Heart left ventricle (tissue), 16 donors: ENCODE measurements around the gene CES4A. TPM values are rescaled to one million over a fixed set of nuclear protein-coding genes. Genes with fewer than 3 reads are reported as not detected.

Experiments used
- ATAC-seq, 4 donors: fragments of 200-7000 bp; cut with Tn5 transposase; one replicate each; pipeline ENCODE4 v1.9.1; 2020 to 2022; ENCODE audit warnings: moderate library complexity in 4 of 4, mild to moderate bottlenecking in 3 of 4, moderate number of reproducible peaks in 1 of 4
- DNase-seq, 5 donors: peaks; one replicate each; pipeline ENCODE4 v3.0.0-alpha.2; 2020
- H3K27ac ChIP-seq, 12 donors: fragments of 200-600 bp; sonication (generic) in 4 of 12; one replicate each; pipeline versions ENCODE4 v1.5.0 to v1.8.0; 2016 to 2022; ENCODE audit warnings: mild to moderate bottlenecking in 2 of 12
- H3K27me3 ChIP-seq, 9 donors: fragments of 200-600 bp; sonication (generic) in 2 of 9; one replicate each; pipeline versions ENCODE4 v1.5.1 to v1.8.0; 2016 to 2022; ENCODE audit warnings: mild to moderate bottlenecking in 3 of 9
- H3K36me3 ChIP-seq, 9 donors: fragments of 200-600 bp; sonication (generic) in 2 of 9; one replicate each; pipeline versions ENCODE4 v1.5.0 to v1.8.0; 2018 to 2022; ENCODE audit warnings: mild to moderate bottlenecking in 2 of 9
- H3K4me1 ChIP-seq, 12 donors: fragments of 200-600 bp; sonication (generic) in 4 of 12; one replicate each; pipeline versions ENCODE4 v1.5.0 to v1.8.0; 2016 to 2022; ENCODE audit warnings: mild to moderate bottlenecking in 3 of 12
- H3K4me3 ChIP-seq, 12 donors: fragments of 200-600 bp; sonication (generic) in 4 of 12; one replicate each; pipeline versions ENCODE4 v1.5.0 to v1.8.0; 2017 to 2022; ENCODE audit warnings: mild to moderate bottlenecking in 9 of 12, moderate library complexity in 4 of 12
- H3K9me3 ChIP-seq, 12 donors: fragments of 200-600 bp; sonication (generic) in 4 of 12; one replicate each; pipeline versions ENCODE4 v1.5.0 to v1.8.0; 2016 to 2022; ENCODE audit warnings: mild to moderate bottlenecking in 1 of 12
- POLR2A ChIP-seq, 2 donors: fragments of 450-650 bp; IDR thresholded peaks; one replicate each; pipeline ENCODE4 v1.6.1; 2017; ENCODE audit warnings: antibody characterized with exemption in 2 of 2, mild to moderate bottlenecking in 2 of 2, moderate library complexity in 2 of 2
- WGBS, 4 donors: extraction: QIAGEN DNeasy Blood & Tissue Kit in 2 of 4; methylation state at CpG; one replicate each; pipeline versions ENCODE4 v1.1.5 to v1.1.7; 2013 to 2018; 5-methylcytosine and 5-hydroxymethylcytosine counted together
- intact Hi-C, 10 donors: fragments of 100-400 bp; cut with DNase I; formaldehyde crosslinking; loops; one replicate each; pipeline versions ENCODE4 v1.11.1 to v1.14.2; 2022
- polyA plus RNA-seq, 2 donors: library from polyadenylated mRNA; stranded (reverse); fragments of 200-250 nt; gene quantifications; one replicate each; pipeline ENCODE4 v1.2.3, GENCODE V29; 2013
- total RNA-seq, 9 donors: library from RNA; depleted of rRNA in 2 of 9; stranded (reverse); fragments of >200 nt in 2 of 9; fragmentation: NEBNext Ultra II Directional in 3 of 9; extraction: Animal tissue kit (Norgen Biotek cat#: 25700) in 3 of 9; gene quantifications; one replicate each; pipeline versions ENCODE4 v1.1.0 to v1.2.4, GENCODE V29; 2016 to 2023
- TF ChIP-seq, protein P1 (sequence below), 12 donors: fragments of 200-600 bp; sonication (generic) in 4 of 12; IDR thresholded peaks; one replicate each; pipeline versions ENCODE4 v1.5.0 to v1.8.0; 2018 to 2022; ENCODE audit warnings: antibody characterized with exemption in 12 of 12, mild to moderate bottlenecking in 5 of 12
- donor health status: ischemic (EF 13 %, LVEDD 7.1; RV severe dilation, severe dysfunction).
- donor health status: healthy with polysubstance abuse.
- donor health status: DM: no; HTN: yes; CAD: no.
- donor health status: DM: no; HTN: no; CAD: no.
- donor health status: ischemic (EF 25% LVEDD 6.9; RV normal size, moderate dysfunction).
- donor health status: ischemic (EF 25% LVEDD 5.7; RV mildly dilated, moderate dysfunction).
- donor health status: healthy.
- donor health status: DM: yes; HTN: yes; CAD: no.
- donor health status: ischemic (EF 35%, LVEDD 5.7; RV mildly dilated, moderate dysfunction).
- donor health status: nonischemic (EF 11% LVEDD 7.7; RV severe dilation, severe dysfunction).
- donor health status: DM: yes; HTN: yes; CAD: no.
- donor health status: PGD.
- donor health status: ischemic (EF 29% LVEDD 5.4; RV normal size, mild dysfunction).
- donor health status: nonischemic (EF 23%, LVEDD 6.1; RV moderate dilation, normal function).

Gene CES4A
- total and polyA plus RNA-seq, 11 donors = 3.5 to 26.8 (median 8.1) TPM

GRCh38 chr16:67024384-67025209 lies 36.2 kb downstream of the CES4A start:
- TF ChIP-seq POLR2A (IDR thresholded peaks at IDR 0.05) = no peak
- TF ChIP-seq, protein P1, sequence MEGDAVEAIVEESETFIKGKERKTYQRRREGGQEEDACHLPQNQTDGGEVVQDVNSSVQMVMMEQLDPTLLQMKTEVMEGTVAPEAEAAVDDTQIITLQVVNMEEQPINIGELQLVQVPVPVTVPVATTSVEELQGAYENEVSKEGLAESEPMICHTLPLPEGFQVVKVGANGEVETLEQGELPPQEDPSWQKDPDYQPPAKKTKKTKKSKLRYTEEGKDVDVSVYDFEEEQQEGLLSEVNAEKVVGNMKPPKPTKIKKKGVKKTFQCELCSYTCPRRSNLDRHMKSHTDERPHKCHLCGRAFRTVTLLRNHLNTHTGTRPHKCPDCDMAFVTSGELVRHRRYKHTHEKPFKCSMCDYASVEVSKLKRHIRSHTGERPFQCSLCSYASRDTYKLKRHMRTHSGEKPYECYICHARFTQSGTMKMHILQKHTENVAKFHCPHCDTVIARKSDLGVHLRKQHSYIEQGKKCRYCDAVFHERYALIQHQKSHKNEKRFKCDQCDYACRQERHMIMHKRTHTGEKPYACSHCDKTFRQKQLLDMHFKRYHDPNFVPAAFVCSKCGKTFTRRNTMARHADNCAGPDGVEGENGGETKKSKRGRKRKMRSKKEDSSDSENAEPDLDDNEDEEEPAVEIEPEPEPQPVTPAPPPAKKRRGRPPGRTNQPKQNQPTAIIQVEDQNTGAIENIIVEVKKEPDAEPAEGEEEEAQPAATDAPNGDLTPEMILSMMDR (IDR thresholded peaks at IDR 0.05) = no peak
- H3K27ac ChIP-seq = no peak overlapping the region
- H3K36me3 ChIP-seq = no peaks in the 10 kb centered on the region
- 73 to 77% (median 75%) methylated on average over 4 of the region's 4 CpGs for WGBS, 4 donors
- H3K9me3 ChIP-seq = no peaks in the 10 kb centered on the region
- peaks cover 0 to 12% (median 6%) of the 10 kb centered on the region in 12 donors for H3K4me1 ChIP-seq
- DNase-seq = peak in 1 of 5 donors; percentile 5
- no peak overlapping the region for H3K4me3 ChIP-seq
- intact Hi-C loops = loop anchor here in 2 of 10 donors (5.0 kb wide), 3 partner anchors 83 to 133 kb away; partner anchors contain the start of genes FBXL8 (in 1 of the 2), PHAF1 (in 1 of the 2) and TRADD (in 1 of the 2)
- no peak for ATAC-seq
- H3K27me3 ChIP-seq = no peaks in the 10 kb centered on the region

DNA sequence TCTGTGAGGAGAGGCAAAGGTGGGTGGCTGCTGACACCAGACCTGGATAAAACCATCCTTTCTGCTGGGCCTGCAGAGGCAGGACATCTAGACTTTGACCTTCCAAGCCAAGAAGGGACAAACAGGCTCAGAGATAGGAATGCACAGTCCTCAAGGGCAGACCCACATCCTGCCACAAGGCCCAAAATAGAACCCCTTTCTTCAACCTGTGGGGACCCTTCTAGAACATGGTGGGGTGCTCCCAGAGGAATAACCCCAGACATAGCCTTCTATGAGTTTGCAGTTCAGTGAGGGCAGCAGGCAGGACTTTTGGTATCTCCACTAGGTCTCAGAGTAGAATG lies 36.8 kb downstream of the CES4A start:
- H3K27me3 ChIP-seq = no peaks in the 10 kb centered on the region

GRCh38 chr16:67026570-67026969 lies 38.2 kb downstream of the CES4A start:
- DNase-seq (peak in 1 of 5 donors; percentile 2), ATAC-seq (no peak)
- intact Hi-C loops = loop anchor here in 2 of 10 donors (5.0 kb wide), 3 partner anchors 81 to 131 kb away; partner anchors contain the start of genes FBXL8 (in 1 of the 2), PHAF1 (in 1 of the 2) and TRADD (in 1 of the 2)
- no peak for TF ChIP-seq POLR2A (IDR thresholded peaks at IDR 0.05)
- TF ChIP-seq, protein P1 (IDR thresholded peaks at IDR 0.05) = no peak
- Histone ChIP-seq H3K9me3 (no peaks in the 10 kb centered on the region), H3K27me3 (no peaks in the 10 kb centered on the region), H3K4me3 (no peak overlapping the region), H3K4me1 (peaks cover 0 to 28% (median 18%) of the 10 kb centered on the region in 12 donors), H3K27ac (no peak overlapping the region), H3K36me3 (peaks cover 0 to 10% (median 4%) of the 10 kb centered on the region in 9 donors)
- 90 to 97% (median 95%) methylated on average over 4 of the region's 4 CpGs for WGBS, 4 donors

More for the DNA sequence above, 36.8 kb downstream of the CES4A start:
- H3K4me3 ChIP-seq = no peak overlapping the region
- H3K9me3 ChIP-seq = no peaks in the 10 kb centered on the region
- ATAC-seq (no peak), DNase-seq (peak in 1 of 5 donors; percentile 3)
- TF ChIP-seq, protein P1 (IDR thresholded peaks at IDR 0.05) = no peak
- TF ChIP-seq POLR2A (IDR thresholded peaks at IDR 0.05) = no peak
- H3K4me1 ChIP-seq = peaks cover 0 to 14% (median 7%) of the 10 kb centered on the region in 12 donors
- intact Hi-C loops = loop anchor here in 2 of 10 donors (5.0 kb wide), 3 partner anchors 82 to 132 kb away; partner anchors contain the start of genes FBXL8 (in 1 of the 2), PHAF1 (in 1 of the 2) and TRADD (in 1 of the 2)
- H3K36me3 ChIP-seq = no peaks in the 10 kb centered on the region
- H3K27ac ChIP-seq = no peak overlapping the region

DNA sequence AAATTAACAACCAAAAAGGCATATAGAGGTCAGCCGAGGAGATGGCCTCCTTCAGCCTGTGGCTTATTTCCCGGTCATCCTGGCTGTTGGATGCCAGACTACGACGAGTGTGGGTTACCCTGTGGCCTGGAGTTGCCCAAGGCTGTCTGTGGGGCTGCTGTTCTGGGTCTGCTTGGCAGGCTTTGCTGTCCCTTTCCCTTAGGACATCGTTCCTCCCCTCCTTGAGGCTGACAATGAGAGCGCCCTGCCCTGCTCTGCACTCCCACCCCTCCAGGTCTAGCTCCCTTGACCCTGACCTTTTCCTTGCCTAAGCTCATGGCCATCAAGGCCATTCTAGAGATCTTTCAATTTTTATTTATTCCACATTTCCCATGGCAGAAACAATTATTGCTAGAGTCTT lies 38.7 kb downstream of the CES4A start:
- TF ChIP-seq POLR2A (IDR thresholded peaks at IDR 0.05) = no peak
- TF ChIP-seq, protein P1 (IDR thresholded peaks at IDR 0.05) = no peak
- 90 to 98% (median 94%) methylated on average over 6 of the region's 6 CpGs for WGBS, 4 donors
- Histone ChIP-seq H3K9me3 (no peaks in the 10 kb centered on the region), H3K27ac (no peak overlapping the region), H3K4me3 (no peak overlapping the region), H3K4me1 (peaks cover 0 to 32% (median 21%) of the 10 kb centered on the region in 12 donors), H3K36me3 (peaks cover 0 to 14% (median 4%) of the 10 kb centered on the region in 9 donors), H3K27me3 (no peaks in the 10 kb centered on the region)
- ATAC-seq = no peak
- intact Hi-C loops = loop anchor here in 2 of 10 donors (5.0 kb wide), 3 partner anchors 80 to 130 kb away; partner anchors contain the start of genes FBXL8 (in 1 of the 2), PHAF1 (in 1 of the 2) and TRADD (in 1 of the 2)
- peak in 1 of 5 donors; percentile 9 for DNase-seq
